ENCODE results near the gene EIF4E1B. TPM values are rescaled to one million over a fixed set of nuclear protein-coding genes. Genes with fewer than 3 reads are reported as not detected.

Gene EIF4E1B
- total RNA-seq, 1 donor from 2014 or later = not detected

Small RNAs within 50 kb of the gene (microRNA-seq; reads per million reads assigned to microRNA genes)
- not detected for gene MIR4281

Other genes with a start within 250 kb of the EIF4E1B start
- gene NOP16, start 242.1 kb upstream of the EIF4E1B start, total RNA-seq = 9.3 TPM
- 58.8 TPM for gene HIGD2A, start 241.9 kb upstream of the EIF4E1B start, total RNA-seq
- gene CLTB, start 214.1 kb upstream of the EIF4E1B start, total RNA-seq = 122 TPM
- 35.6 TPM for gene FAF2, start 182.3 kb upstream of the EIF4E1B start, total RNA-seq
- 44.7 TPM for gene RNF44, start 93.3 kb upstream of the EIF4E1B start, total RNA-seq
- 0.36 TPM for gene CDHR2, start 81.3 kb upstream of the EIF4E1B start, total RNA-seq
- 0.53 TPM for gene GPRIN1, start 20.5 kb upstream of the EIF4E1B start, total RNA-seq
- not detected for gene SNCB, start 141 bp upstream of the EIF4E1B start, total RNA-seq
- 20.1 TPM for gene TSPAN17, start 16.8 kb downstream of the EIF4E1B start, total RNA-seq
- gene UNC5A, start 179.9 kb downstream of the EIF4E1B start, total RNA-seq = not detected